ENCODE measurements around the gene GOLT1A. TPM values are rescaled to one million over a fixed set of nuclear protein-coding genes. Genes with fewer than 3 reads are reported as not detected.

GOLT1A gene
- total RNA-seq, 4 donors from 2014 or later = 0.39 to 0.83 TPM; not detected in 2

DNA sequence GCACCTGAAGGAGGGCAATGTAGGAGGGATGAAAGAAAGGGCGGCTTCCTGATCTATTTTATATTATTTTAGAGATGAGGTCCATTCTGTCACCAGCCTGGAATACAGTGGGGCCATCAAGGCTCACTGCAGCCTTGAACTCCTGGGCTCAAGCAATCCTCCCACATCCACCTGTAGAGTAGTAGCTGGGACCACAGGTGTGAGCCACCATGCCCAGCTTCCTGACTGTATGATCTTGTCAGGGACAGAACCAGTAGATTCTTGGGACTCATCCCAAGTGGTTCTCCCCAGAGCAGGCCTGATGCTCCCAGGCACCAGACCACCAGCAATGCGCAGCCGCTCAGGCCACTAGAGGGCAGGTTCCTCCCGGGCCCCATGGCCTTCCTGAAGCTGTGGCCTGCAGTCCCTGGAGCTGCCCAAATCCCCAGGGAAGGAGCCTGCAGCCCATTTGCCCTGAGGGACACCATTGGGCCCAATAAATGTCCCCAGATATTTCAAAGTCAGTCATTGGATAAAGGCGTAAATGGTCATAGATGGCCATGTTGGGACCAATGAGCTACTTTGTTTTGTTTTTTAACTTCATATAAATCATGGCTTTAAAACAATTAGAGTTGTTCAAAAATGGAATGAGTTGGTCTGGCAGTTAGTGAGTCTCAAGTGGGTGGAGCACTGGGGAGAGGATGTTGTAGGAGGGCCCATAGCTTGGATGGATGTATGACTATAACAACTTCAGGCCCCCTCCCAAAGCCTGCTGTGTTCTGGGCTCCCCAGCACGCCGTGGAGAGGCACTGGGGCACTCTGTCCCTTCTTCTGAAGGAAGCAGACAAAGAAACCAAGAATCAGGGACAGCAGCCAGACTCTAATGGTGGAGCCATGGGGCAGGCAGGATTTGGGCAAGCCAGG lies 44.7 kb upstream of the GOLT1A start:
- Histone ChIP-seq H3K27me3 (no peaks in the 10 kb centered on the region), H3K36me3 (peaks cover 0 to 36% (median 5%) of the 10 kb centered on the region in 4 donors), H3K4me1 (peaks cover 0 to 25% (median 12%) of the 10 kb centered on the region in 4 donors), H3K27ac (replicated peaks in 1 of 4) (no peak overlapping the region), H3K9me3 (no peaks in the 10 kb centered on the region), H3K4me3 (no peak overlapping the region)
- DNase-seq (ENCODE audit: extremely low spot score) = no peak
- intact Hi-C loops (cut with DNase I) = no loop called here
- WGBS = 72% methylated on average over 6 of the region's 7 CpGs
- TF ChIP-seq, protein P1, sequence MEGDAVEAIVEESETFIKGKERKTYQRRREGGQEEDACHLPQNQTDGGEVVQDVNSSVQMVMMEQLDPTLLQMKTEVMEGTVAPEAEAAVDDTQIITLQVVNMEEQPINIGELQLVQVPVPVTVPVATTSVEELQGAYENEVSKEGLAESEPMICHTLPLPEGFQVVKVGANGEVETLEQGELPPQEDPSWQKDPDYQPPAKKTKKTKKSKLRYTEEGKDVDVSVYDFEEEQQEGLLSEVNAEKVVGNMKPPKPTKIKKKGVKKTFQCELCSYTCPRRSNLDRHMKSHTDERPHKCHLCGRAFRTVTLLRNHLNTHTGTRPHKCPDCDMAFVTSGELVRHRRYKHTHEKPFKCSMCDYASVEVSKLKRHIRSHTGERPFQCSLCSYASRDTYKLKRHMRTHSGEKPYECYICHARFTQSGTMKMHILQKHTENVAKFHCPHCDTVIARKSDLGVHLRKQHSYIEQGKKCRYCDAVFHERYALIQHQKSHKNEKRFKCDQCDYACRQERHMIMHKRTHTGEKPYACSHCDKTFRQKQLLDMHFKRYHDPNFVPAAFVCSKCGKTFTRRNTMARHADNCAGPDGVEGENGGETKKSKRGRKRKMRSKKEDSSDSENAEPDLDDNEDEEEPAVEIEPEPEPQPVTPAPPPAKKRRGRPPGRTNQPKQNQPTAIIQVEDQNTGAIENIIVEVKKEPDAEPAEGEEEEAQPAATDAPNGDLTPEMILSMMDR (IDR thresholded peaks at IDR 0.05) = peak; percentile 53 to 64 (median 57)
- TF ChIP-seq POLR2A (IDR thresholded peaks at IDR 0.05; ENCODE audit: low read depth) (no peak), POLR2AphosphoS5 (IDR thresholded peaks at IDR 0.05) (no peak), EP300 (IDR thresholded peaks at IDR 0.05) (no peak)

DNA sequence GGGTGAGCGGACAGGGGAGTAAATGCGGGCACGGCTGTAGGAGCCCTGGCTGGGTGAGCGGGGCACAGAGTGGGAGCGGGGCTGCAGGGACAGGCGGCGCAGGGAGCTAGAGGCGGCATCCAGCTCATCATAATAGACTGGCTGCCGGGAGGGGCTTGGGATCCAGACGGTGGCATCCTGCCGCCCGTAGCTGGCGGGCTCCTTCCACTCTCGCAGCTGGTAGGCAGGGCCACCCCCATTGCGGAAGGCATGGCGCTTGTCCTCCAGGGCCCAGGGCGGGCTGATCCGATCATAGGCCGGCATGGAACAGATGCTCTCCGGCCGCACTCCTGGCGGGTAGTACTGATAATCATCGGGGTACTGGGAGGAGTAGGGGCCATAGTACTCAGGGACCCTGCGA lies 43.7 kb upstream of the GOLT1A start:
- no peak for TF ChIP-seq POLR2A (IDR thresholded peaks at IDR 0.05; ENCODE audit: low read depth)
- TF ChIP-seq, protein P1 (IDR thresholded peaks at IDR 0.05) = no peak
- no peak for TF ChIP-seq EP300 (IDR thresholded peaks at IDR 0.05)
- no peak for TF ChIP-seq POLR2AphosphoS5 (IDR thresholded peaks at IDR 0.05)
- Histone ChIP-seq H3K4me3 (no peak overlapping the region), H3K4me1 (peaks cover 0 to 15% (median 5%) of the 10 kb centered on the region in 4 donors), H3K9me3 (no peaks in the 10 kb centered on the region), H3K36me3 (peaks cover 0 to 36% (median 5%) of the 10 kb centered on the region in 4 donors), H3K27me3 (no peaks in the 10 kb centered on the region), H3K27ac (replicated peaks in 1 of 4) (no peak overlapping the region)
- intact Hi-C loops (cut with DNase I) = loop anchor here (2.0 kb wide), 1 partner anchor 105 kb away; no protein-coding TSS in a partner anchor
- DNase-seq (ENCODE audit: extremely low spot score) = no peak
- 97% methylated on average over 23 of the region's 24 CpGs for WGBS

DNA sequence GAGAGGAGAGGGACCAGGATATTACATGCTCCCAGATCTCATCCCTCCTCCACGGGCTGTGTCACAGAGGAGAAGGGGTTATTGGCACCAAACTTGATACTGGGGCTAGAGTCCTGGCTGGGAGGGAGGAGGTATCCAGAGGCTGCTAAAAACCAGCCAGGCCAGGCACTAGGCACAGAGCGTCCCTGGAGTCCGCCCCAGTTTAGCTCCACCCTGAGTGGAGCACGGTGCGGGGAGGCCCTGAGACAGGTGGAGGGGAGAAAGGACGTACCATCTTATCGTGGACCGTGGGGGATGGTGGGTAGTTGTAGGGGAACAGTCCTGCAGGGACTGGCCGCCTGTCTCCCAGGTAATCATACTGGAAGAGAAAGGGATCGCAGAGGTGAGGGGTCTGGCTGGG lies 42.7 kb upstream of the GOLT1A start:
- no peak for TF ChIP-seq EP300 (IDR thresholded peaks at IDR 0.05)
- TF ChIP-seq POLR2A (IDR thresholded peaks at IDR 0.05; ENCODE audit: low read depth) = no peak
- no peak for TF ChIP-seq POLR2AphosphoS5 (IDR thresholded peaks at IDR 0.05)
- TF ChIP-seq, protein P1 (IDR thresholded peaks at IDR 0.05) = no peak
- Histone ChIP-seq H3K27me3 (no peaks in the 10 kb centered on the region), H3K36me3 (peaks cover 0 to 30% (median 5%) of the 10 kb centered on the region in 4 donors), H3K27ac (replicated peaks in 1 of 4) (no peak overlapping the region), H3K4me3 (no peak overlapping the region), H3K4me1 (peaks cover 0 to 14% (median 5%) of the 10 kb centered on the region in 4 donors), H3K9me3 (no peaks in the 10 kb centered on the region)
- WGBS = 82% methylated on average over 10 of the region's 10 CpGs
- no peak for DNase-seq (ENCODE audit: extremely low spot score)
- intact Hi-C loops (cut with DNase I) = loop anchor here (2.0 kb wide), 1 partner anchor 106 kb away; no protein-coding TSS in a partner anchor

DNA sequence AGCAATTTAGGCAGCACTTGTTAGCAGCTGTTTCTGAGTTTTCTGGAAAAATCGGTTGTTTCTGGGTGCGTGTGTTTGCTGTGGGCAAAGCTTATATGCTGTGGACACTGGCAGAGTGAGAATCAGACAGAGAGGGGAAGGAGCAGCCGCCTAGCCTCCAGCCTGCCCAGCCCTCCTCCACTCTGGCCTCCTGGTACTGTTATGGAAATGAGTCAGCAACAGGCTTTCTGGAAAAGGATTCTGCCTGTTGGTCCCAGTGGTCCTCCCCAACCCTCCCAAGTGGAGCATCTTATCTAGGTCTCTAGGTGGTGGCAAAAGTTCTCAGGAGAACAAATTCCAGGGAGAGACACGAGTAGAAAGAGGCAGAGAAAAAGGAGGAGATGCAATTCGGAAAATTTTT lies 42.2 kb upstream of the GOLT1A start:
- 81% methylated on average over 5 of the region's 5 CpGs for WGBS
- DNase-seq (ENCODE audit: extremely low spot score) = no peak
- Histone ChIP-seq H3K27me3 (no peaks in the 10 kb centered on the region), H3K4me1 (peaks cover 0 to 14% (median 6%) of the 10 kb centered on the region in 4 donors), H3K27ac (replicated peaks in 1 of 4) (no peak overlapping the region), H3K4me3 (no peak overlapping the region), H3K9me3 (no peaks in the 10 kb centered on the region), H3K36me3 (peaks cover 0 to 24% (median 4%) of the 10 kb centered on the region in 4 donors)
- TF ChIP-seq POLR2AphosphoS5 (IDR thresholded peaks at IDR 0.05) = no peak
- TF ChIP-seq POLR2A (IDR thresholded peaks at IDR 0.05; ENCODE audit: low read depth) = no peak
- intact Hi-C loops (cut with DNase I) = loop anchor here (2.0 kb wide), 1 partner anchor 107 kb away; no protein-coding TSS in a partner anchor

DNA sequence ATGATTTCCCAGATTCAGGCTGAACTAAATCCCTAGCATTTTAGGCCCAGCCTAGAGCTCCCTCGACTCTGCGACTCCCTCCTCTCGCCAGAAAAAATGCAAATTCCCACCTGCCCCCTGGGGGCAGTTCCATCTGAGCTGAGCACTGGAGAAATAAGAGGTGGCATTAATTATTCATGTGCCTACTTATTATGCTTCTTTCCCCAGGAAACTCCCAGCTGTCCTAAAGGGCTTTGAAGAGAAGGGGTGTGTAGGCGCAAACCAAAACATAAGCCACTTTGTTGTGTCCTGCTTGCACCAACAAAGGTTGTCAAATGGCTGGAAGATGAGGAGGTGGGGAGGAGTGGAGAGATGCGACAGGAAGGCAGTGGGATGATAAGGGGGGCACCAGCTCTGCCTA lies 41.4 kb upstream of the GOLT1A start:
- TF ChIP-seq POLR2A (IDR thresholded peaks at IDR 0.05; ENCODE audit: low read depth) (no peak), POLR2AphosphoS5 (IDR thresholded peaks at IDR 0.05) (no peak), EP300 (IDR thresholded peaks at IDR 0.05) (no peak)
- TF ChIP-seq, protein P1 (IDR thresholded peaks at IDR 0.05) = no peak
- 86% methylated on average over 5 of the region's 5 CpGs for WGBS
- Histone ChIP-seq H3K27me3 (peaks cover 0 to 3% (median 0%) of the 10 kb centered on the region in 4 donors), H3K36me3 (peaks cover 0 to 17% (median 2%) of the 10 kb centered on the region in 4 donors), H3K9me3 (no peaks in the 10 kb centered on the region), H3K4me3 (no peak overlapping the region), H3K4me1 (peaks cover 0 to 16% (median 11%) of the 10 kb centered on the region in 4 donors), H3K27ac (replicated peaks in 1 of 4) (no peak overlapping the region)
- DNase-seq (ENCODE audit: extremely low spot score) = no peak
- intact Hi-C loops (cut with DNase I) = no loop called here

Data from esophagus muscularis mucosa (tissue), 4 donors.